Neural progenitor cell (in vitro differentiated cells): ENCODE data around the gene TRNT1. TPM values are rescaled to one million over a fixed set of nuclear protein-coding genes. Genes with fewer than 3 reads are reported as not detected.

ENCODE experiments used
- DNase-seq: peaks from one replicate; pipeline ENCODE4 v3.0.0-alpha.2; 2016; ENCODE audit warnings: low spot score
- H2AFZ ChIP-seq: fragments of 200-600 bp; sonication (generic); replicated peaks from 2 replicates; pipeline ENCODE4 v1.6.1; 2016; ENCODE audit warnings: antibody characterized with exemption
- H3F3A ChIP-seq: fragments of 200-600 bp; sonication (generic); 2 replicates; pipeline ENCODE4 v1.6.1; 2016; ENCODE audit warnings: antibody characterized with exemption, low read depth
- H3K27ac ChIP-seq: fragments of 200-600 bp; sonication (generic); 2 replicates; pipeline ENCODE4 v1.5.1; 2016; ENCODE audit warnings: mild to moderate bottlenecking
- H3K27me3 ChIP-seq: fragments of 200-600 bp; sonication (generic); 2 replicates; pipeline ENCODE4 v1.6.1; 2016; ENCODE audit warnings: mild to moderate bottlenecking, moderate library complexity
- H3K36me3 ChIP-seq: fragments of 200-600 bp; sonication (generic); 2 replicates; pipeline ENCODE4 v1.5.1; 2016
- H3K4me1 ChIP-seq: fragments of 200-600 bp; sonication (generic); 2 replicates; pipeline ENCODE4 v1.6.1; 2016; ENCODE audit warnings: mixed run types
- H3K4me2 ChIP-seq: fragments of 200-600 bp; sonication (generic); 2 replicates; pipeline ENCODE4 v1.6.1; 2016
- H3K4me3 ChIP-seq: fragments of 200-600 bp; sonication (generic); 2 replicates; pipeline ENCODE4 v1.5.1; 2016
- H3K79me2 ChIP-seq: fragments of 200-600 bp; sonication (generic); 2 replicates; pipeline ENCODE4 v1.6.1; 2016; ENCODE audit warnings: low read depth
- H3K9ac ChIP-seq: fragments of 200-600 bp; sonication (generic); 2 replicates; pipeline ENCODE4 v1.6.1; 2016
- H3K9me3 ChIP-seq: fragments of 200-600 bp; sonication (generic); 2 replicates; pipeline ENCODE4 v1.5.1; 2016; ENCODE audit warnings: low read depth
- H4K20me1 ChIP-seq: fragments of 200-600 bp; sonication (generic); 2 replicates; pipeline ENCODE4 v1.6.1; 2016; ENCODE audit warnings: low read depth
- H3K27ac Mint-ChIP-seq: 3 replicates; pipeline ENCODE4 v1.8.0; 2021; ENCODE audit warnings: mixed read lengths
- H3K27me3 Mint-ChIP-seq: 2 replicates; pipeline ENCODE4 v1.8.0; 2022; ENCODE audit warnings: low read depth, mild to moderate bottlenecking, inconsistent platforms, moderate library complexity, mixed read lengths; ENCODE audit not compliant: insufficient read depth
- H3K36me3 Mint-ChIP-seq: 3 replicates; pipeline ENCODE4 v1.8.0; 2021; ENCODE audit warnings: mixed read lengths
- H3K4me1 Mint-ChIP-seq: 3 replicates; pipeline ENCODE4 v1.8.0; 2021; ENCODE audit warnings: mixed read lengths
- H3K4me3 Mint-ChIP-seq: 3 replicates; pipeline ENCODE4 v1.8.0; 2021; ENCODE audit warnings: mild to moderate bottlenecking, moderate library complexity, mixed read lengths
- H3K9me3 Mint-ChIP-seq: 3 replicates; pipeline ENCODE4 v1.8.0; 2020; ENCODE audit warnings: mixed read lengths
- CTCF ChIP-seq: fragments of 200-600 bp; sonication (generic); IDR thresholded peaks from 2 replicates; pipeline ENCODE4 v1.5.1; 2017; ENCODE audit warnings: antibody characterized with exemption, mild to moderate bottlenecking
- EZH2 ChIP-seq: fragments of 200-600 bp; sonication (generic); IDR thresholded peaks from 2 replicates; pipeline ENCODE4 v1.6.1; 2017; ENCODE audit warnings: antibody characterized with exemption, mild to moderate bottlenecking, moderate library complexity
- EZH2phosphoT487 ChIP-seq: fragments of 200-600 bp; sonication (generic); IDR thresholded peaks from 2 replicates; pipeline ENCODE4 v1.6.1; 2017; ENCODE audit warnings: antibody characterized with exemption
- total RNA-seq: library from RNA; depleted of rRNA; stranded (reverse); fragments of >200 nt; gene quantifications from 2 replicates; pipeline ENCODE4 v1.2.3, GENCODE V29; 2015; ENCODE audit warnings: low replicate concordance

The TRNT1 gene
- total RNA-seq, 1 donor from 2014 or later, result 38.8 TPM

GRCh38 chr3:3086239-3086638 is 40.5 kb upstream of the TRNT1 start:
- peaks cover 5% of the 10 kb centered on the region for H3K27me3 ChIP-seq
- H3K27ac ChIP-seq, result no peak overlapping the region
- H3K27me3 Mint-ChIP-seq, result peaks cover 1% of the 10 kb centered on the region
- H3F3A ChIP-seq, result peaks cover 13% of the 10 kb centered on the region
- H3K9ac ChIP-seq, result no peak overlapping the region
- H3K36me3 Mint-ChIP-seq, result no peaks in the 10 kb centered on the region
- peaks cover 9% of the 10 kb centered on the region for H3K4me1 ChIP-seq
- TF ChIP-seq EZH2, result no peak
- no peak for TF ChIP-seq EZH2phosphoT487
- no peak for TF ChIP-seq CTCF
- no peak overlapping the region for H3K27ac Mint-ChIP-seq
- H3K36me3 ChIP-seq, result no peaks in the 10 kb centered on the region
- H3K4me1 Mint-ChIP-seq, result peaks cover 9% of the 10 kb centered on the region
- H3K79me2 ChIP-seq, result no peaks in the 10 kb centered on the region
- no peak overlapping the region for H2AFZ ChIP-seq
- no peak overlapping the region for H3K4me3 Mint-ChIP-seq
- no peaks in the 10 kb centered on the region for H3K9me3 ChIP-seq
- no peak overlapping the region for H3K4me3 ChIP-seq
- no peak overlapping the region for H3K4me2 ChIP-seq
- DNase-seq, result no peak
- no peaks in the 10 kb centered on the region for H4K20me1 ChIP-seq
- no peaks in the 10 kb centered on the region for H3K9me3 Mint-ChIP-seq

GRCh38 chr3:3087279-3087678 is 39.5 kb upstream of the TRNT1 start:
- H3K36me3 Mint-ChIP-seq, result no peaks in the 10 kb centered on the region
- no peaks in the 10 kb centered on the region for H3K9me3 Mint-ChIP-seq
- H3K4me3 ChIP-seq, result no peak overlapping the region

GRCh38 chr3:3087716-3088465 is 38.8 kb upstream of the TRNT1 start:
- Histone ChIP-seq H3K27me3 (no peaks in the 10 kb centered on the region), H3K4me1 (peaks cover 5% of the 10 kb centered on the region), H2AFZ (no peak overlapping the region), H3K79me2 (no peaks in the 10 kb centered on the region), H3K4me2 (no peak overlapping the region), H3K36me3 (no peaks in the 10 kb centered on the region), H3K9me3 (no peaks in the 10 kb centered on the region), H3K27ac (no peak overlapping the region), H3K4me3 (no peak overlapping the region), H3F3A (peaks cover under 1% of the 10 kb centered on the region), H3K9ac (no peak overlapping the region), H4K20me1 (no peaks in the 10 kb centered on the region)
- no peak for DNase-seq
- H3K4me3 Mint-ChIP-seq, result no peak overlapping the region
- no peaks in the 10 kb centered on the region for H3K9me3 Mint-ChIP-seq
- no peak overlapping the region for H3K27ac Mint-ChIP-seq
- H3K36me3 Mint-ChIP-seq, result no peaks in the 10 kb centered on the region
- H3K27me3 Mint-ChIP-seq, result peaks cover 5% of the 10 kb centered on the region
- TF ChIP-seq EZH2phosphoT487, result no peak
- no peak for TF ChIP-seq CTCF
- no peak for TF ChIP-seq EZH2
- H3K4me1 Mint-ChIP-seq, result peaks cover 4% of the 10 kb centered on the region

More at GRCh38 chr3:3087279-3087678, 39.5 kb upstream of the TRNT1 start:
- Mint-ChIP-seq H3K4me3 (no peak overlapping the region), H3K27ac (no peak overlapping the region), H3K27me3 (peaks cover 5% of the 10 kb centered on the region), H3K4me1 (peaks cover 7% of the 10 kb centered on the region)
- peaks cover 6% of the 10 kb centered on the region for H3F3A ChIP-seq
- no peak overlapping the region for H2AFZ ChIP-seq
- no peak overlapping the region for H3K9ac ChIP-seq
- H4K20me1 ChIP-seq, result no peaks in the 10 kb centered on the region
- no peak overlapping the region for H3K4me2 ChIP-seq
- no peak for TF ChIP-seq CTCF
- TF ChIP-seq EZH2phosphoT487, result no peak
- no peak for TF ChIP-seq EZH2
- no peaks in the 10 kb centered on the region for H3K9me3 ChIP-seq
- peaks cover 2% of the 10 kb centered on the region for H3K27me3 ChIP-seq
- no peak for DNase-seq
- no peaks in the 10 kb centered on the region for H3K36me3 ChIP-seq
- peaks cover 9% of the 10 kb centered on the region for H3K4me1 ChIP-seq
- no peak overlapping the region for H3K27ac ChIP-seq
- no peaks in the 10 kb centered on the region for H3K79me2 ChIP-seq
